HG02870 (cell line): ENCODE results near the gene CST7.

Experiments
- ATAC-seq: cut with Tn5 transposase; IDR thresholded peaks from one replicate; pipeline ENCODE4 v1.9.1; 2021; ENCODE audit warnings: mild to moderate bottlenecking, moderate library complexity; ENCODE audit not compliant: unreplicated experiment

Gene CST7

GRCh38 chr20:24984961-24985640 lies 36.0 kb downstream of the CST7 start:
- ATAC-seq = no peak

- ATAC-seq = no peak
Measured at GRCh38 chr20:24985802-24986201, 36.7 kb downstream of the CST7 start.

DNA sequence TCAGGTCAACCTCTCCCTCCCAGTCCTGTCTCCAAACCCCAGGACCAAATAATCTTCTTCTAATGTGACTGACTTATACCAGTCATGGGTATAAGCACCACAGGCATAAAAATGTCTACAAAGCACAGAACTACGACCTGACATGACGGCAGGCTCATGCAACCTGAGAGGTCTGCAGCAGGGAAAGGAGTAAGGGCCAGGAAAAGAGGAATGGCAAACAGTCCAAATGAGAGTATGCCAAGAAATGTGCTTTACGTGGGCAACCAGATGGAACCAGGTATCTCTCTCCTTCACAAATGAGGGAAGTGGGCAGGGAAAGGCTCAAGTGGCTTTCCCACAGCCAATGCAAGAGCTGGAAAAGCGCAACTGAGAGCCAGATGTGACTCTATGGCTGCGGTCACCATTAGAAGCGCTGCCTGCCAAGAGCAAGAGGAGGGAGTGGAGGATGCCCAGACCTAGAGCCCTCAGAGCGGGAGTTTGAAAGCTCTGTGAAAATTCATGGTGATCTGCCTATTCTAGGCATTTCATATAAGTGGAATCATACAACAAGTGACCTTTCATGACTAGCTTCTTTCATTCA lies 37.5 kb downstream of the CST7 start:
- ATAC-seq = no peak

DNA sequence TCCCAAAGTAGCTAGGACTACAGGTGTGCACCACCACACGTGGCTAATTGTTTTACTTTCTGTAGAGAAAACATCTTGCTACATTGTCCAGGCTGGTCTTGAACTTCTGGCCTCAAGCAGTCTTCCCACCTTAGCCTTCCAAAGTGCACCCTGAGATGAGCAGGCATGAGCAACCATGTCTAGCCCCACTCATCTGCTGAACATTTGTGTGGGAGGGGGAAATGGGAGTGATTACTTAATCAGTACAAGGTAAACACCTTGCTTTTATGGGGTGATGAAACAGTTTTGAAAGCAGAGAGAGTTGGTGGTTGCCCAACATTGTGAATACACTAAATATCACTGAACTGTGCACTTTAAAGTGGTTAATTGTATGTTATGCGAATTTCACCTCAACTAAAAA lies 38.2 kb downstream of the CST7 start:
- no peak for ATAC-seq

- ATAC-seq = no peak
Measured at GRCh38 chr20:24987873-24988835, 39.1 kb downstream of the CST7 start.

DNA sequence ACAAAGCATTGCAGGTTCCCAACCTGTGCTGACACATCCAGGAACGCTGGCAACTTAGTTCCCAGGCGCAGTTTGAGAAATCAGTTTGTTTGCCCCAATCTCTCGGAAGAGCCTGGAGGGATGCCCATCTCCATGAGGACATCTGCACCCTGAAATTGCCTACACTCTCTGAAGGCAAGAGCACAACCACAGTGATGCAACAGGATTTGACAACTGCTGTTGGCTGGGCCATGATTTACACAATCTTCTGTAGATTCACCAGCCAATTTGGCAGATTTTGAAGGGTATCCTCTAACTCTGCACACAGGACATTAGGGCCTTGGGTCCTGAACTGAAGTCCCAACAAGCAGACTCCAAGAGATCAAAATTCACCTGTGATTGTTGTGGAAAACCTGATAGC lies 40.1 kb downstream of the CST7 start:
- ATAC-seq = no peak

DNA sequence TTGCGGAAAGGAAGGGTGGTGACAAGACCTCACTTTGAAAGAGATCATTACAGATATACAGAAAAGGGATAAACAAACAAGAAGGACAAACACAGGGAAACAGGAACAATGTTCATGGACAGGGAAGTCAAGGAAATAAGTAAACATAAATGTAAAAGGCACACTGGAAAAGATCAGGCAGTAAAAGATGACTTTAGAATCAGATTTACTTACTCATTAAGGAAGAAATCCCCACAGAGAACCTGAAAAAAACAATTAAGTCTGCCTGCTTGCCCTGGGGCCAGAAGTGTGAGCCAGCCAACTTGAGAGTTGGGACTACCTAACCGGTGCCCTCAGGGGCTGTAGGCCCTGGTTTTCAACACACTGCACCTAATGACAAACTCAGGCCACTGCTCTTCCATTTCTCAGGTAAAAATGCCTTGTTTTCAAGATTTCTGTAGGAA lies 41.8 kb downstream of the CST7 start:
- no peak for ATAC-seq

DNA sequence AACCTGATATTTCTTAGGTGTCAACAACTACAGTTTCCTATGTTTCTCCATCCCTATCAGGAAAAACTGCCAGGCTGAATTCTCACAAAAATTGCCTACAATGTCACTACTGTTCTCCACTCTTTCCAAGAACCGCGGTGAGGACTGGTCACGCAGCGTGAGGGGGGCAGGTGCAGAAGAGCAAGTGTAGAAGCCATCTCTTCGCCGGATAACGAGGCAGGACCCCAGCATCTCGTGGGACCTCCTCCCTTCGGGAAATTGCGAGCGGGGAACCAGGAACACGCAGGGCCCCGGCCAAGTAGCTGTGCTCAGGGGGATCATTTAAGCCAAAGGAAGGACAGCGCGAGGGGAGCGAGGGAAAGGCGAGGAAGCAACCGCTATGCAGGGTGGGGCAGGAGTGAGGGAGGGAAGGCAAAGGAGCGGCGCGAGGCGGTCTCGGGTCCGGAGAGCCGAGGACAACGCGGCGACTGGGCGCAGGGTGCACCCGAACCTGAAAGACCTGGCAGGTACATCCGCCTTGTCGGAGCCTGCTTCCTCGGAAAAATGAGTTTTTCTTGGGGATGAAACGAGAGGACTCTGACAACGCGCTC lies 42.9 kb downstream of the CST7 start:
- peak; percentile 25 for ATAC-seq

GRCh38 chr20:24992487-24993205 lies 43.6 kb downstream of the CST7 start, which contains the start of gene APMAP:
Gene APMAP, minus strand, starts transcription at chr20:24992751. Its CDS starts 63 bp downstream, at chr20:24992688.
- peak; percentile 97 for ATAC-seq

GRCh38 chr20:24993337-24994185 lies 44.5 kb downstream of the CST7 start:
- no peak for ATAC-seq

GRCh38 chr20:24994186-24994465 lies 45.1 kb downstream of the CST7 start:
- ATAC-seq = no peak

DNA sequence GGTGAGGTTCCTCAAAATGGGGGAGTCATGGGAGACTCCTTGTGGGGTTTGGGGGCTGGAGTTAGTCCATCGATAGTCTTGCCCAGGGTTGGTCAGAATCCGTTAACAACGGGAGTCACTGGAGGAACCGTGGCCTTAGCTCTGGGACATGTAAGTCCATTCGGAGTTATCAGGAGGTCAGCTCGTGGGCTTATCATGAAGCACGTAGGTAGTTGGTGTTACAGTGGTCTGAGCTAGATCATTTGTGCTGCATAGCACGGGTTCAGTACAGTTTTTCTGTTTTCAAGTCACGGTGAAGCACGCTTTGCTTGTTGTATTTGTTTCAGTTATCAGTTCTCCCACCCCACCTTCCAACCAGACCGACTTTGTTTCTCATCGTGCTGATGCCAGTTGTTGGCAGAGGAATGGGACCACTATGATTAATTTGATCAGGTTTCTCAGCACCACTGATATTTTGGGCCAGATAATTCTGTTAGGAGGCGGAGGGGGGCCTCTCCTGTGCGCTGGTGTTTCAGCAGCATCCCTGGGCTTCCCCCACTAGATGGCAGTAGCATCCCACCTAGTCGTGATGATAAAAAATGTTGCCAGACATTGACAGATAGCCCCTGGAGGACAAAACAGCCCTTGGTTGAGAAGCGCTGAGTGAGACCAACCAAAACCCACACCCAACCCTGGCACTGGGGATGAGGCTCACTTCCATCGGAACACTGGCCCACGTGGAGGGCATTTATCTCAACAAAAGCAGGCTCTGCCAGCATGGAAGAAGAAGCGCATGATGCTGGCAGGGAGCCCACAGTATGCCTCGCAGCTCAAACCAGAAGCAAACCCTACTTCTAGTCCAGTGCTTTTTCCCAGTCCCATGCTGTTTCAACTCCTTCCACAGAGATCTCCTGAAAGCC lies 45.6 kb downstream of the CST7 start:
- no peak for ATAC-seq

DNA sequence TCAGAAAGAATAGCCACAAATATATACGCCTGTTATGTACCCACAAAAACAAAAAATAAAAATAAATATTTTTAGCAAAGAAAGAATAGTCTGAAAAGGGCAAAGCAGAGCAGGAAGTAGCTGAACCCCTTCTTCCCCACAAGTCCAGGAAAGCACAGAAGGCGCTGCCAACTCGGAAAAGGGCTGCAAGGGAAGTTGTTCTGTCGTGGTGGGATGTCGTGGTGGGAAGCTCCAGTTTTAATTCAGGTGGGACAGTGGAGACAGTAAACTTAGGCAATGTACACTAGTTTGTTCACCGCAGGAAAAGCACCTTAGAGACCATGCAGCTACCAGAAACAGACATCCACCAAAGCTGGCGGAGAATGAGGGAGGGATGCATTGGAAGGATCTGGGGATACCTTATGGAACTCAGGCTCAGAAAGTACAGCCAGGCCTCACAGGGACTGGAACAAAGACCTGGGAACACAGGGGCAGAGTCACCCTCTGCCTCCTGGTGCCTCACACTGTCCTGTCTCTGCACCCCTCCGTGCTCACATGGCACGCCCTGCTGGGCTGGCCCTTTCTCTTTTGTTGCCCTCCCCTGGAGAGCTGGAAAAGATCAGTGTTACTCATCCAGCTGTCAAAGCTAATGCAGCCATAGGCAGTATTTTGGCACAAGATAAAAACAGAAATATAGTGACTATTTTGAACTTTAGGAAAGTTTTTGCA lies 46.8 kb downstream of the CST7 start:
- no peak for ATAC-seq

DNA sequence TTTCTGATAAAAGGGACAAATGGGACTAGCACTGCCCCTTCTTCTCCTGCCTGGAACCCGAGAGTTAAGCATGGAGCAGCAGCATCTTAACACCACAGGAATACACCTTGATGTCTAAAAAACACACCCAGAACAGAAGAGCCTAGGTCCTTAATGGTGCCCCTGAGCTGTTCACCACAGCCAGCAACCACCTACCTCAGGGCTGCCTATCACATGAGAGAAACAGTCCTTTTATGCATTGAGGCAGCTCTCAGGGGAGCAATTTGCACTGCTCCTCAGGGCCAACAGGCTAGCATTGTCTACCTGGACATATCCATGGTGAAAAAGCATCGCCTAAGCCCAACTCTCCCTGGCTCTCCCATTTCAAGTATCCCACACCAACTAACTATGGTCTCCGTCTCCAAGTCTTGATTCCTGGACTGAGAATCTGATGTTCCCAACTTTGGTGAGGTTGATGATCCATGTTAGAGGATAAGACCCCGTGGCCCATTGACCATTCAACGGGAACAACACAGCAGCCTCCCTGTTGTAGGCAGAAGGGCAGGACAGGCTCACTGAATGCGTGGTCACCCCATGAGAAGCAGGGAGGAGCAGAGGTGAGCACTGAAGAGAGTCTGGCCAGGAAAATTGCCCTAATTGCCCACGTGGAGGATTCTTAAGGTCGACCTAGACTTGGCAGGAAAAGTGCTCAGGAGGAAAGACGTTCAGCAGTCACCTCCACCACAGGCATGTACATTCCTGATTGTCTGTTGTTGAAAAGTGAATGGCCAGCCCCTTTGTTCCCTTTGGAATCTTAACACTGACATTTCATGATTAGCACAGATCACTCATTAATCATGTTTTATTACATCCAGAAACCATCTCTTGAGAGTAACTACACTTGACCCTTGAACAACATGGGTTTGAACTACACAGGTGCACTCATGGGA lies 47.6 kb downstream of the CST7 start:
- no peak for ATAC-seq

GRCh38 chr20:24998121-24998520 lies 49.1 kb downstream of the CST7 start:
- ATAC-seq = no peak

GRCh38 chr20:24998631-24999445 lies 49.8 kb downstream of the CST7 start:
- no peak for ATAC-seq
